Measurements from ENCODE around the gene LIPK. TPM values are rescaled to one million over a fixed set of nuclear protein-coding genes. Genes with fewer than 3 reads are reported as not detected.

The LIPK gene
- total and polyA plus RNA-seq, 2 of the 13 experiments (the other 11 are each of a cell fraction or from before 2014, with no cell fraction given), result not detected

DNA sequence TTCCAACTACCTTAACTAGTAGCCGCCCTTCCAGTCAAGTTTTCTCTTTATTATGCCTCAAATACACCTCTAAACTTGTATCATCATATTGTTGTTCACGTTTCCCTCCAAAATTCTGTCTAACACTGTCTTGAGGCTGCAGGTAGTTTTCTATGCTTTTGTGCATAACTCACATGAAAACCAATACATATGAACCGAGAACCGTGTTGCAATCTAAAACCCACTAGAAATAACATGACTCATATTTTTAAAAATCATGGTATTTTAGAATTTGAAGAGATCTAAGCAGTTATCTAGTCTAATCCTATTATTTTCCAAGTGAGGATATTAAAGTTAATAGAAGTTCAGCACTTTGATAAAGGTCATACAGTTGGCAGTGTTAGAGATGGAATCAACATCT is 23.6 kb upstream of the LIPK start (continued):
- TF ChIP-seq, protein P1, sequence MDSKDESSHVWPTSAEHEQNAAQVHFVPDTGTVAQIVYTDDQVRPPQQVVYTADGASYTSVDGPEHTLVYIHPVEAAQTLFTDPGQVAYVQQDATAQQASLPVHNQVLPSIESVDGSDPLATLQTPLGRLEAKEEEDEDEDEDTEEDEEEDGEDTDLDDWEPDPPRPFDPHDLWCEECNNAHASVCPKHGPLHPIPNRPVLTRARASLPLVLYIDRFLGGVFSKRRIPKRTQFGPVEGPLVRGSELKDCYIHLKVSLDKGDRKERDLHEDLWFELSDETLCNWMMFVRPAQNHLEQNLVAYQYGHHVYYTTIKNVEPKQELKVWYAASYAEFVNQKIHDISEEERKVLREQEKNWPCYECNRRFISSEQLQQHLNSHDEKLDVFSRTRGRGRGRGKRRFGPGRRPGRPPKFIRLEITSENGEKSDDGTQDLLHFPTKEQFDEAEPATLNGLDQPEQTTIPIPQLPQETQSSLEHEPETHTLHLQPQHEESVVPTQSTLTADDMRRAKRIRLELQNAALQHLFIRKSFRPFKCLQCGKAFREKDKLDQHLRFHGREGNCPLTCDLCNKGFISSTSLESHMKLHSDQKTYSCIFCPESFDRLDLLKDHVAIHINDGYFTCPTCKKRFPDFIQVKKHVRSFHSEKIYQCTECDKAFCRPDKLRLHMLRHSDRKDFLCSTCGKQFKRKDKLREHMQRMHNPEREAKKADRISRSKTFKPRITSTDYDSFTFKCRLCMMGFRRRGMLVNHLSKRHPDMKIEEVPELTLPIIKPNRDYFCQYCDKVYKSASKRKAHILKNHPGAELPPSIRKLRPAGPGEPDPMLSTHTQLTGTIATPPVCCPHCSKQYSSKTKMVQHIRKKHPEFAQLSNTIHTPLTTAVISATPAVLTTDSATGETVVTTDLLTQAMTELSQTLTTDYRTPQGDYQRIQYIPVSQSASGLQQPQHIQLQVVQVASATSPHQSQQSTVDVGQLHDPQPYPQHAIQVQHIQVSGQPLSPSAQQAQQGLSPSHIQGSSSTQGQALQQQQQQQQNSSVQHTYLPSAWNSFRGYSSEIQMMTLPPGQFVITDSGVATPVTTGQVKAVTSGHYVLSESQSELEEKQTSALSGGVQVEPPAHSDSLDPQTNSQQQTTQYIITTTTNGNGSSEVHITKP (CRISPR knock-in tag; IDR thresholded peaks at IDR 0.05; ENCODE audit: low read depth), result no peak
- TF ChIP-seq DR1 (CRISPR knock-in tag; IDR thresholded peaks at IDR 0.05), result no peak

DNA sequence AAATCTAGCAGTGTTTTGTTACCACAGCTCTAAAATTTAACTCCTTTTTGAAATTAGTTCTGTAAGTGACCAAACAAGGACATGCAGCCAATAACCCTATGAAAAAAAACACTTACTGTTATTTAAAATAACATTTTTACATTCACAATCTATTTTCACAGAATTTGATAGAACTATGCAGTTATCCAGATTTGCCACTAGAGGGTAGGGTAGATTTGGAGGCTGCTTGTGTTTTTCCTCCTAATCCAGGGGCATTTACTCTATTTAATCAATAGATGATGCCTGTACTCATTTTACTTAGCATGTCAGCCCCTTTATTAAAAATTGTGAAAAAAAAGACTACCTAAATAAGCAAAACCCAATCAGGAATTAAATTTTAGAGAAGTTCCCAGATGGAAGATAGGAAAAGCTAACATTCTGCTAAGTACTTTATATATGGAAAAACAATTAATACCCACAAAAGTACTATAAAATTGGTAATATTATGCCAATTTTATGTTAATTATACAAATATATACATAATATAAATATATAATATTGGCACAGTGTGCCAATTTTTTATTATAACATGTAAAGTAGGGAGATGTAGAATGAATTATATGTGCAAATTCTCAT is 18.1 kb upstream of the LIPK start:
- no peak overlapping the region for H3K4me3 ChIP-seq (replicated peaks in 1 of 3; ENCODE audit: insufficient read depth in 1 of 3, low read depth in 2 of 3, low read length in 3 of 3)
- no peaks in the 10 kb centered on the region for H3K9me3 ChIP-seq (ENCODE audit: low read length)
- H3K4me1 ChIP-seq (ENCODE audit: insufficient read depth, low read length), result no peaks in the 10 kb centered on the region
- H3K9ac ChIP-seq (ENCODE audit: insufficient read depth, low read depth, low read length), result no peak overlapping the region
- CTCF ChIA-PET (ENCODE audit: low intra/inter-chr PET ratio, low total read pairs), result interaction anchor here (1.5 to 1.9 kb wide), 3 partner anchors 104 to 122 kb away, joined by 3 to 13 read pairs (median 7); no protein-coding TSS in a partner anchor
- FAIRE-seq (peak; percentile 43), ATAC-seq (no peak), DNase-seq (ENCODE audit: low spot score) (peak; percentile 3)
- no peak overlapping the region for H3K4me2 ChIP-seq (ENCODE audit: low read depth, low read length)
- POLR2A ChIA-PET, result no interaction called here
- H3K79me2 ChIP-seq (ENCODE audit: insufficient read depth, low read length), result no peaks in the 10 kb centered on the region
- intact Hi-C loops (cut with micrococcal nuclease; ENCODE audit: unreplicated experiment), result loop anchor here (1.0 to 5.0 kb wide), 3 partner anchors 49 to 122 kb away; no protein-coding TSS in a partner anchor
- H4K20me1 ChIP-seq (ENCODE audit: insufficient read depth, low read length), result no peaks in the 10 kb centered on the region
- BruUV-seq (replicated peaks), result no TSS peak
- no peaks in the 10 kb centered on the region for H3K27me3 ChIP-seq (ENCODE audit: control insufficient read depth in 1 of 2, insufficient read depth in 2 of 2, low read length in 2 of 2)
- H2AFZ ChIP-seq (ENCODE audit: low read length), result no peak overlapping the region
- in situ Hi-C loops (cut with HindIII; ENCODE audit: extremely low pct_ligation_motif_present, low pct_unique_long_range_greater_than_20kb), result no loop called here
- H3K36me3 ChIP-seq (replicated peaks in 1 of 2; ENCODE audit: control insufficient read depth in 1 of 2, insufficient read depth in 2 of 2, low read length in 2 of 2), result no peaks in the 10 kb centered on the region
- peak; percentile 42 for TF ChIP-seq STAG1 (CRISPR knock-in tag; IDR thresholded peaks at IDR 0.05)
- TF ChIP-seq, protein P2, sequence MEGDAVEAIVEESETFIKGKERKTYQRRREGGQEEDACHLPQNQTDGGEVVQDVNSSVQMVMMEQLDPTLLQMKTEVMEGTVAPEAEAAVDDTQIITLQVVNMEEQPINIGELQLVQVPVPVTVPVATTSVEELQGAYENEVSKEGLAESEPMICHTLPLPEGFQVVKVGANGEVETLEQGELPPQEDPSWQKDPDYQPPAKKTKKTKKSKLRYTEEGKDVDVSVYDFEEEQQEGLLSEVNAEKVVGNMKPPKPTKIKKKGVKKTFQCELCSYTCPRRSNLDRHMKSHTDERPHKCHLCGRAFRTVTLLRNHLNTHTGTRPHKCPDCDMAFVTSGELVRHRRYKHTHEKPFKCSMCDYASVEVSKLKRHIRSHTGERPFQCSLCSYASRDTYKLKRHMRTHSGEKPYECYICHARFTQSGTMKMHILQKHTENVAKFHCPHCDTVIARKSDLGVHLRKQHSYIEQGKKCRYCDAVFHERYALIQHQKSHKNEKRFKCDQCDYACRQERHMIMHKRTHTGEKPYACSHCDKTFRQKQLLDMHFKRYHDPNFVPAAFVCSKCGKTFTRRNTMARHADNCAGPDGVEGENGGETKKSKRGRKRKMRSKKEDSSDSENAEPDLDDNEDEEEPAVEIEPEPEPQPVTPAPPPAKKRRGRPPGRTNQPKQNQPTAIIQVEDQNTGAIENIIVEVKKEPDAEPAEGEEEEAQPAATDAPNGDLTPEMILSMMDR (CRISPR knock-in tag; IDR thresholded peaks at IDR 0.05), result peak; percentile 48
- no peak for TF ChIP-seq AGO2 (optimal IDR thresholded peaks at IDR 0.05; ENCODE audit: low read depth, low read length)
- TF ChIP-seq ZNF33B (CRISPR knock-in tag; IDR thresholded peaks at IDR 0.05), result no peak
- no peak for TF ChIP-seq ELF3 (CRISPR knock-in tag; IDR thresholded peaks at IDR 0.05)
- no peak overlapping the region for H3K27ac ChIP-seq (ENCODE audit: extremely low read length, insufficient read depth, low read length)

All from HepG2 (cell line).